Measurements from ENCODE around the gene ASB13.

- no peak for TF ChIP-seq EP300 (IDR thresholded peaks at IDR 0.05)
- TF ChIP-seq CTCF (IDR thresholded peaks at IDR 0.05): no peak
- no peak for TF ChIP-seq POLR2A (IDR thresholded peaks at IDR 0.05)
Observed at GRCh38 chr10:5595994-5596471, 70.4 kb downstream of the ASB13 start.

Data from stomach (tissue), 4 donors.